ENCODE results near the gene SS18L1. TPM values are rescaled to one million over a fixed set of nuclear protein-coding genes. Genes with fewer than 3 reads are reported as not detected.

Gene SS18L1
- total RNA-seq, 3 donors from 2014 or later (not counting 1 experiment from before 2014, with no cell fraction given) = 19.1 to 26.0 (median 23.7) TPM

- peaks cover 0 to under 1% of the 10 kb centered on the region in 2 donors for H3K4me1 Mint-ChIP-seq
- H3K9me3 Mint-ChIP-seq = no peaks in the 10 kb centered on the region
- no peak for DNase-seq
- intact Hi-C loops (cut with micrococcal nuclease) = no loop called here
- Histone ChIP-seq H3K27ac (ENCODE audit: low read length) (no peak overlapping the region), H3K4me1 (ENCODE audit: control insufficient read depth, insufficient read depth, low read length) (no peaks in the 10 kb centered on the region), H3K4me3 (ENCODE audit: low read length) (no peak overlapping the region), H3K27me3 (ENCODE audit: control insufficient read depth, insufficient read depth, low read length) (no peaks in the 10 kb centered on the region), H3K36me3 (ENCODE audit: control insufficient read depth, insufficient read depth, low read length) (peaks cover 38% of the 10 kb centered on the region), H3K9me3 (ENCODE audit: control insufficient read depth, insufficient read depth, low read length) (no peaks in the 10 kb centered on the region)
- no peaks in the 10 kb centered on the region for H3K27me3 Mint-ChIP-seq (ENCODE audit: low read depth in 2 of 2)
- no peaks in the 10 kb centered on the region for H3K36me3 Mint-ChIP-seq
- peak overlapping the region; percentile 44 to 58 for H3K27ac Mint-ChIP-seq
- WGBS (ENCODE audit: insufficient coverage) = 97% methylated on average over 10 of the region's 10 CpGs
- ATAC-seq = no peak
- no peak overlapping the region for H3K4me3 Mint-ChIP-seq
- no peak for TF ChIP-seq CTCF (IDR thresholded peaks at IDR 0.05)
These were observed 52.2 kb downstream of the SS18L1 start for GRCh38 chr20:62195736-62196135.

- Histone ChIP-seq H3K4me1 (ENCODE audit: control insufficient read depth, insufficient read depth, low read length) (no peaks in the 10 kb centered on the region), H3K9me3 (ENCODE audit: control insufficient read depth, insufficient read depth, low read length) (no peaks in the 10 kb centered on the region), H3K36me3 (ENCODE audit: control insufficient read depth, insufficient read depth, low read length) (peaks cover 43% of the 10 kb centered on the region), H3K27ac (ENCODE audit: low read length) (no peak overlapping the region), H3K27me3 (ENCODE audit: control insufficient read depth, insufficient read depth, low read length) (no peaks in the 10 kb centered on the region), H3K4me3 (ENCODE audit: low read length) (no peak overlapping the region)
- Mint-ChIP-seq H3K27me3 (ENCODE audit: low read depth in 2 of 2) (no peaks in the 10 kb centered on the region), H3K27ac (no peak overlapping the region), H3K4me1 (no peaks in the 10 kb centered on the region), H3K36me3 (no peaks in the 10 kb centered on the region), H3K4me3 (no peak overlapping the region), H3K9me3 (no peaks in the 10 kb centered on the region)
- ATAC-seq = no peak
- WGBS (ENCODE audit: insufficient coverage) = 99% methylated on average over 9 of the region's 10 CpGs
- TF ChIP-seq CTCF (IDR thresholded peaks at IDR 0.05) = no peak
- no peak for DNase-seq
- intact Hi-C loops (cut with micrococcal nuclease) = no loop called here
These were observed 52.7 kb downstream of the SS18L1 start for GRCh38 chr20:62196286-62196685.

- H3K9me3 Mint-ChIP-seq = no peaks in the 10 kb centered on the region
- Histone ChIP-seq H3K9me3 (ENCODE audit: control insufficient read depth, insufficient read depth, low read length) (no peaks in the 10 kb centered on the region), H3K4me3 (ENCODE audit: low read length) (no peak overlapping the region), H3K4me1 (ENCODE audit: control insufficient read depth, insufficient read depth, low read length) (no peaks in the 10 kb centered on the region), H3K27me3 (ENCODE audit: control insufficient read depth, insufficient read depth, low read length) (no peaks in the 10 kb centered on the region), H3K36me3 (ENCODE audit: control insufficient read depth, insufficient read depth, low read length) (peaks cover 47% of the 10 kb centered on the region), H3K27ac (ENCODE audit: low read length) (no peak overlapping the region)
- H3K36me3 Mint-ChIP-seq = no peaks in the 10 kb centered on the region
- TF ChIP-seq CTCF (IDR thresholded peaks at IDR 0.05) = no peak
- no peak for DNase-seq
- no peak overlapping the region for H3K4me3 Mint-ChIP-seq
- H3K4me1 Mint-ChIP-seq = no peaks in the 10 kb centered on the region
- ATAC-seq = no peak
- intact Hi-C loops (cut with micrococcal nuclease) = no loop called here
- no peak overlapping the region for H3K27ac Mint-ChIP-seq
- 92% methylated on average over 7 of the region's 9 CpGs for WGBS (ENCODE audit: insufficient coverage)
- no peaks in the 10 kb centered on the region for H3K27me3 Mint-ChIP-seq (ENCODE audit: low read depth in 2 of 2)
These were observed 53.7 kb downstream of the SS18L1 start for GRCh38 chr20:62197311-62197710.

- 96% methylated on average over 18 of the region's 18 CpGs for WGBS (ENCODE audit: insufficient coverage)
- H3K27me3 Mint-ChIP-seq (ENCODE audit: low read depth in 2 of 2) = no peaks in the 10 kb centered on the region
- H3K27ac Mint-ChIP-seq = no peak overlapping the region
- no peaks in the 10 kb centered on the region for H3K4me1 ChIP-seq (ENCODE audit: control insufficient read depth, insufficient read depth, low read length)
- no peaks in the 10 kb centered on the region for H3K9me3 Mint-ChIP-seq
- DNase-seq (no peak), ATAC-seq (no peak)
- no peaks in the 10 kb centered on the region for H3K4me1 Mint-ChIP-seq
- H3K27ac ChIP-seq (ENCODE audit: low read length) = no peak overlapping the region
- H3K36me3 ChIP-seq (ENCODE audit: control insufficient read depth, insufficient read depth, low read length) = peaks cover 47% of the 10 kb centered on the region
- H3K4me3 ChIP-seq (ENCODE audit: low read length) = no peak overlapping the region
- no peak overlapping the region for H3K4me3 Mint-ChIP-seq
- no peak for TF ChIP-seq CTCF (IDR thresholded peaks at IDR 0.05)
- no peaks in the 10 kb centered on the region for H3K9me3 ChIP-seq (ENCODE audit: control insufficient read depth, insufficient read depth, low read length)
- intact Hi-C loops (cut with micrococcal nuclease) = no loop called here
- H3K36me3 Mint-ChIP-seq = no peaks in the 10 kb centered on the region
- H3K27me3 ChIP-seq (ENCODE audit: control insufficient read depth, insufficient read depth, low read length) = no peaks in the 10 kb centered on the region
These were observed 54.2 kb downstream of the SS18L1 start for GRCh38 chr20:62197801-62198200.

Data from natural killer cell (primary cell).